ENCODE data around the gene VENTX. TPM values are rescaled to one million over a fixed set of nuclear protein-coding genes. Genes with fewer than 3 reads are reported as not detected.
"Not testable (repeated sequence)": the region's sequence is repeated elsewhere in the genome, so short reads cannot be mapped to it uniquely, and the experiment has no call there.

The VENTX gene
- total and polyA plus RNA-seq, 2 of the 4 experiments (the other 2 are of a cell fraction), result not detected

DNA sequence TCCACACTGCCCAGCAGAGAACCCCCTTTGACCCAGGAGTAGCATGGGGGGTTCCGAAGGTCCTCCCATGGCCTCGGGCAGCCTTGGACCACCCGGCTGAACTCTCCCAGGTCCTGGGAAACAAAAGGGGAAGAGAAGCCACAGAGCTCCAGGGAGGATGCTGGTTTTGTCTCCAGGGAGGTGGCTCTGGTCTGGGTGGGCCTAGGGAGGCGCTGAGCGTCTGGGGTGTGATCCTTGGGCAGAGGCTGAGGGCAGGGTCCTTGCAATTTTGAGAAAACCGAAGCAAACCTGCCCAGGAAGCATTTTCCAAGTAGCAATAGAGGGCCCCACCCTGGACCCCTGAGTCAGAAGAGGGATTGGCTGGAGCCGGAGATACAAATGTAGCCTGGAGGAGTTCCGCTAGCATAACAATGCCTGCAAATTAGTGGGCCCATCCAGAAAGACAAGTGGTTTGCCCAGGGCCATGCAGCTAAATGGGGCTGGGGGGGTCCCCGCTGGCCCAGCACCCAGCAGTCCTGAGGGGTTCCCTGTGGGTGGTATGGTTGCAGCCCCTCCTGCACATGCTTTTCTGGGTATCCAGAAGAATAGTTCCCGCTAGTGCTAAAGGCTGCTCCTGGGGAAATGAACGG lies 5.6 kb upstream of the VENTX start (continued):
- TF ChIP-seq, protein P1, sequence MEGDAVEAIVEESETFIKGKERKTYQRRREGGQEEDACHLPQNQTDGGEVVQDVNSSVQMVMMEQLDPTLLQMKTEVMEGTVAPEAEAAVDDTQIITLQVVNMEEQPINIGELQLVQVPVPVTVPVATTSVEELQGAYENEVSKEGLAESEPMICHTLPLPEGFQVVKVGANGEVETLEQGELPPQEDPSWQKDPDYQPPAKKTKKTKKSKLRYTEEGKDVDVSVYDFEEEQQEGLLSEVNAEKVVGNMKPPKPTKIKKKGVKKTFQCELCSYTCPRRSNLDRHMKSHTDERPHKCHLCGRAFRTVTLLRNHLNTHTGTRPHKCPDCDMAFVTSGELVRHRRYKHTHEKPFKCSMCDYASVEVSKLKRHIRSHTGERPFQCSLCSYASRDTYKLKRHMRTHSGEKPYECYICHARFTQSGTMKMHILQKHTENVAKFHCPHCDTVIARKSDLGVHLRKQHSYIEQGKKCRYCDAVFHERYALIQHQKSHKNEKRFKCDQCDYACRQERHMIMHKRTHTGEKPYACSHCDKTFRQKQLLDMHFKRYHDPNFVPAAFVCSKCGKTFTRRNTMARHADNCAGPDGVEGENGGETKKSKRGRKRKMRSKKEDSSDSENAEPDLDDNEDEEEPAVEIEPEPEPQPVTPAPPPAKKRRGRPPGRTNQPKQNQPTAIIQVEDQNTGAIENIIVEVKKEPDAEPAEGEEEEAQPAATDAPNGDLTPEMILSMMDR (conservative IDR thresholded peaks at IDR 0.05; ENCODE audit: low read depth, low read length), result no peak

DNA sequence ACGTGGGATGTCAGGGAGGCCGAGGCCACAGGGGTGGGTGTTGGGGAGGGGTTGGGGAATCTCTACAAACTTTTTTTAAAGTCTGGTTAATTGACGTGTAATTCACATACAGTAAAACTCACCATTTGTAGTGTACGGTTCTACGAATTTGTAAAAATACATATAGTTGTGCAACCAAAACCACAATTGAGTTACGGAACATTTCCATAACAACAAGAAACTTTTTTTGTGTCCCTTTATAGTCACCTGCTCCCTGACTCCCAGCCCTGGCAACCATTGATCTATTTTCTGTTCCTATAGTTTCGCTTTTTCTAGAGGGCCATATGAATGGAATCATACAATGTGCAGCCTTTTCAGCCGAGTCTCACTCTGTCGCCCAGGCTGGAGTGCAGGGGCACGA lies 2.9 kb upstream of the VENTX start:
- H2BK5ac ChIP-seq (ENCODE audit: low read depth, low read length, poor library complexity, severe bottlenecking); H2AK5ac ChIP-seq (ENCODE audit: low read depth, low read length); H2BK20ac ChIP-seq (ENCODE audit: low read depth, low read length); in situ Hi-C loops (cut with MboI; ENCODE audit: low sequenced_read_pairs); H3K4me2 ChIP-seq (ENCODE audit: low read depth, low read length); POLR2A ChIA-PET (ENCODE audit: unreplicated experiment); dilution Hi-C loops (cut with HindIII; ENCODE audit: low sequenced_read_pairs, unreplicated experiment); CTCF ChIA-PET; ATAC-seq (ENCODE audit: low read depth); H2AFZ ChIP-seq (replicated peaks; ENCODE audit: low read length, poor library complexity); H3K9ac ChIP-seq (ENCODE audit: low read depth, low read length); H4K8ac ChIP-seq (ENCODE audit: low read depth in 2 of 2, low read length in 2 of 2); H3K79me1 ChIP-seq (ENCODE audit: low read depth in 1 of 2, low read length in 2 of 2); H4K5ac ChIP-seq (ENCODE audit: low read depth, low read length); H4K91ac ChIP-seq (ENCODE audit: insufficient read depth, low read depth, low read length); H2BK15ac ChIP-seq (ENCODE audit: low read depth, low read length); H3K4ac ChIP-seq (ENCODE audit: low read depth, low read length); H3K4me3 ChIP-seq (ENCODE audit: insufficient read depth, low read depth, low read length); H3K36me3 ChIP-seq (ENCODE audit: control insufficient read depth, insufficient read depth, low read length); DNase-seq; H3K23ac ChIP-seq (ENCODE audit: low read depth, low read length); H2AK9ac ChIP-seq (replicated peaks; ENCODE audit: low read depth, low read length, poor library complexity); H3K14ac ChIP-seq (replicated peaks; ENCODE audit: low read depth, low read length); BruUV-seq (replicated peaks); H2BK120ac ChIP-seq (ENCODE audit: low read depth, low read length); H4K20me1 ChIP-seq (ENCODE audit: insufficient read depth, low read length); H3K9me3 ChIP-seq (ENCODE audit: control insufficient read depth, insufficient read depth, low read length); H3K4me1 ChIP-seq (ENCODE audit: control insufficient read depth, insufficient read depth, low read length); H3K27ac ChIP-seq (ENCODE audit: insufficient read depth, low read length); H3K18ac ChIP-seq (ENCODE audit: low read depth, low read length); H3K9me1 ChIP-seq (ENCODE audit: insufficient read depth, low read length); intact Hi-C loops (cut with micrococcal nuclease); H3K56ac ChIP-seq (ENCODE audit: extremely low read depth, insufficient read depth, low read length): not testable (repeated sequence)
- WGBS, 2 experiments (ENCODE audit: extremely low coverage in 2 of 2, insufficient read length in 1 of 2), result no CpG with 5 or more reads among the region's 10 CpGs
- peaks cover 80% of the 10 kb centered on the region for H3K27me3 ChIP-seq (ENCODE audit: control insufficient read depth, insufficient read depth, low read length)
